NCI-H1930 (cell line): ENCODE data around the gene ZCCHC14.

Experiments
- DNase-seq, 2 experiments: peaks; one replicate each; lab custom pipeline; 2025; lab: John Stamatoyannopoulos, UW

Gene ZCCHC14

DNA sequence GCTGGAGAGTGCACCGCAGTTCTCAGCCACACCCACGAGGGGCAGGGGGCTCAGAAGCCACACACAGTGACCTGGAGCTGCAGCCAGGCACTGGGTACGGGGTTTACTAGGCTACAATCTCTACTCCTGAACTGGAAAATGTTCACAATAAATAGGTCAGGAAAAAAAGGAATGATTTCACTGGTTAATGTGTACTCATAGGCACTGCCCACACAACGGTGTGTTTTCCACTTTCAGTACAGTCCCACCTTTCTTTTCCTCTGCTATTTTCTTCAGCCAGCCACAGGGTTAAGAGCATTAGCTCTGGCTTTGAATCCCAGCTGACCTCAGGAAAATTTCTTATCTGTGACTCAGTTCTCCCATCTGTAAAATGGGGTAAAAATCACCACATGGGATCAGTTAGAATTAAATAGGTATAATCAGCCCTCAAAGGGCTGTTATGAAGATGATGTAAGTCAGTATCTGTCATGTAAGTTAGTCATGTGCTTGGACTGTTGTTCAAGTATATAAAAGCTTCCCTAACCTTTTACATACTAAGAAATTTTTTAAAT is 35.7 kb downstream of the ZCCHC14 start:
- DNase-seq, result no peak

DNA sequence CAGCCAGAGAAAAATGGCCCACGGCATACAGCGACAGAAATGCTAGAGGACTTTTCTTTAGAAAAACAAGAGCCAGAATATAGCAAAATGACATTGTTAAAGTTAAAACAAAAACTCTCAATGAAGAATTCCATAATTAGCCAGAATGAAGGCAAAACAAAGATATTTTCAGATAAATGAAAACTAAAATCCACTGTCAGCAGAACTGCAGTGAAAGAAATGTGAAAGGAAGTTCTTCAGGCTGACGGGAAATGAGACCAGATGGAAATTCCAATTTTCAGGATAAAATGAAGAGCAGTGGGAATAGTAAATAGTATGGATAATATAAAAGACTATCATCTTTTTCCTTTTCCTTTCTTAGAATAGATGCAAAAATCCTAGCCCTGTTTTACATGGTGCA is 38.4 kb downstream of the ZCCHC14 start:
- DNase-seq, result no peak

DNA sequence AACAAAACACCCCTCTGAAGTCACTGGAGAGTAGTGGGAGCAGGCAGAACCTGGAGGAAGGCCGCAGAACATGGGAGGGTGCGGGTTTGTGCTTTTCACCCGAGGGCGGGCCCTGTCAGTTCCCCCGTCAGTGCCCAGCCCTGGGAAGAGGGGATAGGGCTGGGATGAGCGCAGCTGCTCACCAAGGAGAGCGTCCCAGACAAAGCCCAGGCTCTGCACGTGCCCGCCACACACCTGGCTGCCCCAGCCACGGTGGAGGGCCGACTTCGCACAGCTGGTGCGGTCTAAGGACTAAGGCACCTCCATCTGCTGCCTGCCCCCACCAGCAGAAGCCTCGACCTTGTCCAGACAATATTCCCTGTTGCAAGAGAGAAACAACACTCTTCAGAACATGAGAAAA is 39.5 kb downstream of the ZCCHC14 start:
- no peak for DNase-seq

DNA sequence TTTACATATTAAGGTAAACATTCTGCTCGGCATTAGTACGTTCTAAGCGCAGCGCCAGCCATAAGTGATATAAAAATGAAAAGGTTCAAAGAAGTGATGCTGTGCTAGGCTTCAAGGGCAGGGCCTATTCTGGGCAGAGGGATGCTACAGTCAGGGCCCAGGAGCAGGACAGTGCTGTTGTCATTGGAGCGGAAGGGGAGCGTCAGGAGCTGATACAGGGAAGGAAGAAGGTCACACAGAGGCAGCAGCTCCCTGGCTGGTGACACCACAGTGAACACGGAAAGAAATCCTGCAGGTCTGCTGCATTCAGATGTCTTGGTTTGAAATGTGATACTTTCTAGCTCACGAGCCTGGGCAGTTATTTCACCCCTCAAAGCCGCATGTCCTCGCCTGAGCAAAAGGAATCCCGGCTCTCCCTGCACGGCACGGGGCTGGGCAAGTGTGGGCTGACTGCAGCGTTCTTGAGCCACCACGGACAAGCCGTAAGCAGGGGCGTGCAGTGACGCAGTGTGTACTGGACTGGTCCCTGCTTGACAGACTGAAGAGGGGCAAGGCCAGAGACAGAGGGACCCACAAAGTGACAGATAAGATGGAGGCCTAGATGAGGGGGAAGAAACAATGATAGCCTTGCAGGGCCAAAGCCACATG is 41.1 kb downstream of the ZCCHC14 start:
- no peak for DNase-seq

DNA sequence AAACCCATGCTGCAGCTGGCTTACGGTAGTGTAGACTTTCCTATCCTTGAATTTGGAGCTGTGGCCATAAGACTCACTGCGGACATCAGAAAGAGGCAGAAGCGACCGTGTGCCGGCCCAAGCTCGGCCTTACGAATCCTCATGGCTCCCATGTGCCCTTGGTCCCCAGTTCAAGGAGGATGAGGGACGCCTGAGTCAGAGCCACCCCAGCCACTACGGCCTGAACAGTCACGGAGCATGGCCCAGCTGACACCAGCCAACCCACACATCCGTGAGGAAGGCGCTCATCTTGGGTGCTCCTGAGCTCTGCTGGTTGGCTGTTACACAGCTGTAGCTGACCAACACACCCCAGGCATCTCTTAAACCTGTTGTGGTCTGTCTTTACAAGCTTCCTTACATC is 44.0 kb downstream of the ZCCHC14 start:
- DNase-seq, result no peak

GRCh38 chr16:87447323-87447722 is 45.5 kb downstream of the ZCCHC14 start:
- no peak for DNase-seq

GRCh38 chr16:87446479-87446878 is 46.3 kb downstream of the ZCCHC14 start:
- DNase-seq, result no peak

DNA sequence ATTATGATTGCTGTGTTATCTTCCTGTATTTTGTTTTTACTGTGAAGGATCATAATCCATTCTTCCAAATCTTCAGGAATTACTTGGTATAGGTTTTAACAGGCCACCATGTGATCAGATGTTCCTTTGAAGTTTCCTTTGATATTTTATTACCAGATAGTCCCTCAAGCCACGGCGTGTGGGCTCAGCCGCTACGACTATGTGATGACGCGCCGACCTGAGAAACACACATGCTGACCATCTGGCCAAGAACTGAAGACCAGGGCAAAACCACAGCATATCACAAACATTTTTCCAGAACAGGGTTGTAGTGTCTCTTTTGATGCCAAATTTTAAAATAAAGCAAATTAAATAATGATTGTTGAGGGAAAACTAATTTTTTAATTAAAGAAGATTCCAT is 47.3 kb downstream of the ZCCHC14 start:
- DNase-seq, result no peak

- no peak for DNase-seq
Measured at GRCh38 chr16:87443964-87444363, 48.9 kb downstream of the ZCCHC14 start.

- no peak for DNase-seq
Measured at GRCh38 chr16:87443016-87443415, 49.8 kb downstream of the ZCCHC14 start.

- DNase-seq, result no peak
Measured at GRCh38 chr16:87442581-87442966, 50.2 kb downstream of the ZCCHC14 start.

DNA sequence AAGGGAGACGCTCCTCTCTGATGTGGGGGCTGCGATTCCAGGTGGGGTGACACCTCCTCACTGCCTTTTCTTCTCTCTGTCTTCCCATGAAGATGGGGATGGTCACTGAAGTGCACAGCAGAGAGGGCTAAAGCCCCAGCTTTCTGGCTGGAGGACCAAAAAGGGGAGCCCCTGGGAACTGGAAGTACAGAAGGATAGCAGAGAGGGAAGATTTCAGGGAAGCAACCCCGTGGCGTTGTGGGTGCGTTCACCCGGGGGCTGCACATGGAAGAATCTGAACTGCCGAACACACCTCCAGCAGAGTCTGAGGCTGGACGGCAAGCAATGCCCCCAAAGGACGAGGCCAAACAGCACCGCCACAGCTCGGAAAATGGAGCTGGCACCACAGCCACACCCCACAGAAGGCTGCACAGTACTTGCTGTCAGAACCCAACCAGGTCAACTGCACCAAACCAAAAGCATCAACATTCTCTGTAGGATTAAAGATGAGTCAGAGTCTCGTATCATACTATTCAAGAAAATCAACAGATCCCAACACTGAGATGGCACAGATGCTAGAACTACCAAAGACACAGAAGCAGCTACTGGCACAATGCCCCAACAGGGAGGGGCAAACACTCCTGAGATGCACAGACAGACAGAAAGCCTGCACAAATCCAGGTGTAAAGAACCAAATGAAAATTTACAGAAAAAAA is 50.8 kb downstream of the ZCCHC14 start:
- DNase-seq, result no peak

DNA sequence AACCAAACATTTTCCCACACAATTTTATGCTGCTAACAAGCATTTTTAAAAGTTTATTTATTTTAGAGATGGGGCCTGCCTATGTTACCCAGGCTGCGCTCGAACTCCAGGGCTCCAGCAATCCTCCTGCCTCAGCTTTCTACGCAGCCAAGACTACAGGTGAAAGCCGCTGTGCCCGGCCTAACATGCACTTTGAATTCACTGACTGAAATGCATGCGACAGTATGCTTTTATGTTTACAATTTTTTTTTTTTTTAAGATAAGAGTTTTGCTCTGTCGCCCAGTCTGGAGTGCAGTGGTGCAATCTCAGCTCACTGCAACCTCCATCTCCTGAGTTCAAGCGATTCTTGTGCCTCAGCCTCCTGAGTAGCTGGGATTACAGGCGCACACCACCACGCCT is 52.9 kb downstream of the ZCCHC14 start:
- DNase-seq, result no peak

GRCh38 chr16:87438611-87438985 is 54.2 kb downstream of the ZCCHC14 start:
- DNase-seq, result no peak

GRCh38 chr16:87437911-87438610 is 54.8 kb downstream of the ZCCHC14 start:
- no peak for DNase-seq

DNA sequence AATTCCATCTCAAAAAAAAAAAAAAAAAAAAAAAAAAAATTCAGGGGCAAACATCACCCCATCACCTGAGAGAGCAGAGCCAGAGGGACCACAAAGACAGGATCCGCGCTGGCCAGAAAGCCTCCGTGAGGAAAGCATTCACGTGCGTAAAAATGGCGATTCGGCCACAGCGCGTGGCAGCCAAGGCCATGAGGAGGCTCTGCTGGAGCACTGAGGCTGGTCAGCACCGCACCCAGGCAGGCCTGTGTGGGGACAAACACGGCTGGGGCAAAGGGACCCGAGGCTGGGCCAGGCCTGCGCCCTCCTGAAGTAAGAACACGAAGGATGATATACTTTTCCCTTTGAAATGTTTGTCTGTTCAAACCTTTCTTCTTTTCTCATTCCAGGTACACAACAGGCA is 55.5 kb downstream of the ZCCHC14 start:
- no peak for DNase-seq

DNA sequence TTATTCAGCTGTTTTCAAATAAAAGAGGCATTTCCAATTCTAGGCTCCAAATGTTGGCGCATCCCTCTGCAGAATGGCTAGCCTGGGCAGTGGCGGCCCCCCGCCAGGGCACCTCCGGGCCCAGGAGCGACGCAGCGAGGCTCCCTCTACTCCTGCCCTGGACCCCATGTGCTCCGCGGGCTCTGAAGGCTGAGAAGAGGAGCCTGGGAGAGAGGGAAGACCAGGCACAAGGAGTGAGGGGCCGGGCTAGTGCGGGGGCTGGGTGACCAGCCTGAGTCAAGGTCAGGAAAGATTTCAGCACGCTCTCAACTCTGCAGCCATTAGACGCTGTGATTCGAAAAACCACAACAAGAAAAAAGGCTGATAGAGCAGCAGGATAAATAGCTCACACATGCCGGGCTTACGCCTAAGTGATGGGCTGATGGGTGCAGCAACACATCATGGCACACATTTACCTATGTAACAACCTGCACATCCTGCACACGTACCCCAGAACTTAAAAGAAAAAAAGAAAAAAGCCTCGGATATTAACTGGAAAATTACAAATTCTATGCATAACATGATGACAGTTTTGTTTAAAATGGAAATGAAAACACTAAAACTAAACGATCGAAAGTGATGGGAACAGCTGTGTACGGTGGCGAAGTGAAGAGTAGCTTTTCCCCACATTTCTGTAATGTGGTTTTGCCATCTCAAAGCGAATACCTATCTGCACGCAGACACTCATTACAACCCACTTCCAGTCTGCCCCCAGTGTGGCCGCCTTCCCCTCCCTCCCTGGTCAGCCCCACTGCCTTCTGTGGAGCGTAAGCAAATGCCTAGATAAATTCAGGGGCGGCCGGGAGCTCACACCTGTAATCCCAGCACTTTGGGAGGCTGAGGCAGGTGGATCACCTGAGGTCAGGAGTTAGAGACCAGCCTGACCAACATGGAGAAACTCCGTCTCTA is 56.3 kb downstream of the ZCCHC14 start:
- DNase-seq, result no peak

GRCh38 chr16:87435372-87436224 is 57.2 kb downstream of the ZCCHC14 start:
- no peak for DNase-seq

GRCh38 chr16:87434146-87434667 is 58.6 kb downstream of the ZCCHC14 start:
- no peak for DNase-seq

DNA sequence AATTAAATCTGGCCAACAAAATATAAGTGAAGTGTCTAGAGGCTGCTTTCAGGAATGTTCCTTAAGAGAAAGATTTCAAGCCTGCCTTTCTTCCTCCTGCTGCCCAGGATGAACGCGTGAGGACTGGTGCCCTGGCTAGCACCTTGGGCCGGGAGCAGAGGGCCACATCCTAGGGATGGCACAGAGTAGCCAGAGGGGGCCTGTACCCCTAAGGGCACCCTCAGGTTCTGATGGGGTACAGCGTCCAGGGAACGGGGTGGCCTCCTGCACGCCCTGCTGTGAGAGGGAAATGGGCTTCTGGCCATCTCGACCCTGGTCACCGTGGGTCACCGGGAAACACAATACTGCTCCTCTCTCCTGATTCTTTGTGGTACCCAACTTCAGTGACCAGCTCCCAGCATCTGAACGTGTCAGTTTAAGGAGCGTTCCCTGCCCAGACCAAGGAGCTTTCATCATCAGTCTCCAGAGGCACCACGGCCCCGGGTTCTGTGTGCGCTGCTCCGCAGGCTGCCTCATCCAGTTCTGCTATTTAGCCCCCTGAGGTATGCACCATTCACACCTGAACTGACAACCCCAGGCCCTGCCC is 60.4 kb downstream of the ZCCHC14 start:
- no peak for DNase-seq
